Measurements from ENCODE around the gene LHFPL3. TPM values are rescaled to one million over a fixed set of nuclear protein-coding genes. Genes with fewer than 3 reads are reported as not detected.

Gene LHFPL3
- total RNA-seq, 1 experiment from 2014 or later = not detected

DNA sequence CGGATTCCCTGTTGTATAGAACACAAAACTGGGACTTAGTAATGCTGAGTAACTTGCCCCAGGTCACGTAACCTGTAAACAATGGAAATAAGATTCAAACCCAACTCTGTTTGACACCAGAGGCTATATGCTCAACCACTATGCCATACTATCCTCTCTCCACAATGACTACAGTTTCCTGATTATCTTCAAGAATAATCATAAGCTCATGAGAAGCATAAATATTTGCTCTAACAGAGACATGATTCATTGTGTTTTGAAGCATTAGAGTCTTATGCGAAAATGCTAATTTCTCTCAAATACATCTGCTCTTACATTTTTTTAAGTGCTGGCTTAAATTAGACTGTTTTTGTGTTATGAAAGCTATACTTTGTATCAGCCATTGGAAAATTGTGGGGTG is 241.3 kb downstream of the LHFPL3 start (continued):
- TF ChIP-seq, protein P1, sequence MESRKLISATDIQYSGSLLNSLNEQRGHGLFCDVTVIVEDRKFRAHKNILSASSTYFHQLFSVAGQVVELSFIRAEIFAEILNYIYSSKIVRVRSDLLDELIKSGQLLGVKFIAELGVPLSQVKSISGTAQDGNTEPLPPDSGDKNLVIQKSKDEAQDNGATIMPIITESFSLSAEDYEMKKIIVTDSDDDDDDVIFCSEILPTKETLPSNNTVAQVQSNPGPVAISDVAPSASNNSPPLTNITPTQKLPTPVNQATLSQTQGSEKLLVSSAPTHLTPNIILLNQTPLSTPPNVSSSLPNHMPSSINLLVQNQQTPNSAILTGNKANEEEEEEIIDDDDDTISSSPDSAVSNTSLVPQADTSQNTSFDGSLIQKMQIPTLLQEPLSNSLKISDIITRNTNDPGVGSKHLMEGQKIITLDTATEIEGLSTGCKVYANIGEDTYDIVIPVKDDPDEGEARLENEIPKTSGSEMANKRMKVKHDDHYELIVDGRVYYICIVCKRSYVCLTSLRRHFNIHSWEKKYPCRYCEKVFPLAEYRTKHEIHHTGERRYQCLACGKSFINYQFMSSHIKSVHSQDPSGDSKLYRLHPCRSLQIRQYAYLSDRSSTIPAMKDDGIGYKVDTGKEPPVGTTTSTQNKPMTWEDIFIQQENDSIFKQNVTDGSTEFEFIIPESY (IDR thresholded peaks at IDR 0.05; ENCODE audit: extremely low read depth, insufficient replicate concordance, low read length) = no peak
- TF ChIP-seq EZH2phosphoT487 (IDR thresholded peaks at IDR 0.05; ENCODE audit: borderline replicate concordance) = no peak
- TF ChIP-seq FOSL1 (IDR thresholded peaks at IDR 0.05; ENCODE audit: low read depth) = no peak
- TF ChIP-seq, protein P2, sequence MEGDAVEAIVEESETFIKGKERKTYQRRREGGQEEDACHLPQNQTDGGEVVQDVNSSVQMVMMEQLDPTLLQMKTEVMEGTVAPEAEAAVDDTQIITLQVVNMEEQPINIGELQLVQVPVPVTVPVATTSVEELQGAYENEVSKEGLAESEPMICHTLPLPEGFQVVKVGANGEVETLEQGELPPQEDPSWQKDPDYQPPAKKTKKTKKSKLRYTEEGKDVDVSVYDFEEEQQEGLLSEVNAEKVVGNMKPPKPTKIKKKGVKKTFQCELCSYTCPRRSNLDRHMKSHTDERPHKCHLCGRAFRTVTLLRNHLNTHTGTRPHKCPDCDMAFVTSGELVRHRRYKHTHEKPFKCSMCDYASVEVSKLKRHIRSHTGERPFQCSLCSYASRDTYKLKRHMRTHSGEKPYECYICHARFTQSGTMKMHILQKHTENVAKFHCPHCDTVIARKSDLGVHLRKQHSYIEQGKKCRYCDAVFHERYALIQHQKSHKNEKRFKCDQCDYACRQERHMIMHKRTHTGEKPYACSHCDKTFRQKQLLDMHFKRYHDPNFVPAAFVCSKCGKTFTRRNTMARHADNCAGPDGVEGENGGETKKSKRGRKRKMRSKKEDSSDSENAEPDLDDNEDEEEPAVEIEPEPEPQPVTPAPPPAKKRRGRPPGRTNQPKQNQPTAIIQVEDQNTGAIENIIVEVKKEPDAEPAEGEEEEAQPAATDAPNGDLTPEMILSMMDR (IDR thresholded peaks at IDR 0.05 in 2 of 3, conservative IDR thresholded peaks at IDR 0.05 in 1 of 3; ENCODE audit: borderline replicate concordance in 1 of 3, insufficient read depth in 1 of 3, low read depth in 2 of 3, low read length in 2 of 3) = no peak

DNA sequence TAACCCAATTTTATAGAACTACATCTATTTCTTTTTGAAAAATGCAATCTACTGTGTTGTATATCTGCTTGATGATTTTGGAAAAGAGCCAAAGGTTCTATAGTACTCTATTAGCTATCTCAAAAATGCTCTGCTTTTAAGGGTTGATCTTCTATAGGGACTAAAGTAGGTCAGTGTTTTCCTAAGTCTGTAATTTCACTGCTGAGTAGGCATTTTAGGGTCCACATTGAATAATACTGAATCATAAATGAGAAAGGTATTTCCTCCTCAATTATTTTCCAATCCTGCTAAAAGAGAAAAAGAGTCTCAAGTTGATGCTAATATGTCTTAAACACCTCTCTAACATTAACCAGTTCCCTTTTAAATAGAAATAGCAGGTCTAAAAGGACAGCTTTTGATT is 244.2 kb downstream of the LHFPL3 start:
- no peak overlapping the region for H3K4me3 ChIP-seq (replicated peaks in 1 of 2; ENCODE audit: low read depth in 1 of 2, low read length in 2 of 2)
- POLR2A ChIA-PET = no interaction called here
- H3K36me3 ChIP-seq (ENCODE audit: control insufficient read depth in 1 of 2, insufficient read depth in 2 of 2, low read length in 2 of 2) = no peaks in the 10 kb centered on the region
- H3K27me3 ChIP-seq (ENCODE audit: insufficient read depth, low read length) = peaks cover 13% of the 10 kb centered on the region
- RAD21 ChIA-PET (ENCODE audit: low non-redundant PET in 1 of 2, low total read pairs in 2 of 2, uncharacterized antibody in 2 of 2, unreplicated experiment in 2 of 2) = no interaction called here
- intact Hi-C loops (cut with micrococcal nuclease) = loop anchor here (5.0 kb wide), 1 partner anchor 170 kb away; no protein-coding TSS in a partner anchor
- CTCF ChIA-PET = no interaction called here
- no peaks in the 10 kb centered on the region for H3K79me2 ChIP-seq (ENCODE audit: insufficient read depth, low read length)
- H3K4me2 ChIP-seq (ENCODE audit: low read length) = no peak overlapping the region
- H3K9ac ChIP-seq (ENCODE audit: low read length) = no peak overlapping the region
- H3K27ac ChIP-seq (ENCODE audit: low read depth, low read length) = no peak overlapping the region
- TF ChIP-seq YY1 (IDR thresholded peaks at IDR 0.05; ENCODE audit: extremely low read depth, insufficient replicate concordance, low read depth, low read length) = no peak
- no peak for TF ChIP-seq CEBPB (IDR thresholded peaks at IDR 0.05; ENCODE audit: low read depth)
- no peak for TF ChIP-seq SP1 (IDR thresholded peaks at IDR 0.05; ENCODE audit: low read depth)
- no peak for TF ChIP-seq POLR2AphosphoS5 (IDR thresholded peaks at IDR 0.05; ENCODE audit: low read depth, low read length)
- TF ChIP-seq ELF1 (IDR thresholded peaks at IDR 0.05; ENCODE audit: borderline replicate concordance, low read depth) = no peak
- no peak for TF ChIP-seq EZH2phosphoT487 (IDR thresholded peaks at IDR 0.05; ENCODE audit: borderline replicate concordance)
- no peak for TF ChIP-seq ZNF274 (IDR thresholded peaks at IDR 0.05; ENCODE audit: low read depth, low read length)
- TF ChIP-seq JUND (IDR thresholded peaks at IDR 0.05) = no peak
- TF ChIP-seq, protein P3, sequence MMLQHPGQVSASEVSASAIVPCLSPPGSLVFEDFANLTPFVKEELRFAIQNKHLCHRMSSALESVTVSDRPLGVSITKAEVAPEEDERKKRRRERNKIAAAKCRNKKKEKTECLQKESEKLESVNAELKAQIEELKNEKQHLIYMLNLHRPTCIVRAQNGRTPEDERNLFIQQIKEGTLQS (IDR thresholded peaks at IDR 0.05) = no peak
- no peak for TF ChIP-seq FOSL1 (IDR thresholded peaks at IDR 0.05; ENCODE audit: low read depth)
- no peak for TF ChIP-seq TCF7L2 (IDR thresholded peaks at IDR 0.05; ENCODE audit: borderline replicate concordance, extremely low read depth, insufficient read depth, insufficient read length)
- TF ChIP-seq EZH2 (IDR thresholded peaks at IDR 0.05) = no peak
- no TSS peak for BruUV-seq (replicated peaks)
- no peaks in the 10 kb centered on the region for H3K9me2 ChIP-seq (ENCODE audit: insufficient read depth)
- no peaks in the 10 kb centered on the region for H3K9me3 ChIP-seq (ENCODE audit: control insufficient read depth in 1 of 2, insufficient read depth in 1 of 2, low read depth in 1 of 2, low read length in 2 of 2)
- H4K20me1 ChIP-seq (ENCODE audit: insufficient read depth) = no peaks in the 10 kb centered on the region
- no peak for DNase-seq (ENCODE audit: low read depth, low spot score)
- no peak overlapping the region for H2AFZ ChIP-seq (ENCODE audit: low read depth, low read length, poor library complexity, severe bottlenecking)
- H3K4me1 ChIP-seq (ENCODE audit: control insufficient read depth in 1 of 2, insufficient read depth in 2 of 2, low read length in 2 of 2) = no peaks in the 10 kb centered on the region
- no peak for ATAC-seq
